Kidney tubule cell (primary cell): Measurements from ENCODE around the gene PANK1.
"Not testable (repeated sequence)": the region's sequence is repeated elsewhere in the genome, so short reads cannot be mapped to it uniquely, and the experiment has no call there.

Source experiments
- DNase-seq: peaks from one replicate; pipeline ENCODE4 v3.0.0-alpha.2; 2018; ENCODE audit warnings: low spot score

The PANK1 gene

GRCh38 chr10:89566992-89567391, 78.0 kb downstream of the PANK1 start:
- no peak for DNase-seq

GRCh38 chr10:89566095-89566950, 78.7 kb downstream of the PANK1 start:
- DNase-seq: no peak

GRCh38 chr10:89565180-89565579, 79.9 kb downstream of the PANK1 start:
- DNase-seq: no peak

DNA sequence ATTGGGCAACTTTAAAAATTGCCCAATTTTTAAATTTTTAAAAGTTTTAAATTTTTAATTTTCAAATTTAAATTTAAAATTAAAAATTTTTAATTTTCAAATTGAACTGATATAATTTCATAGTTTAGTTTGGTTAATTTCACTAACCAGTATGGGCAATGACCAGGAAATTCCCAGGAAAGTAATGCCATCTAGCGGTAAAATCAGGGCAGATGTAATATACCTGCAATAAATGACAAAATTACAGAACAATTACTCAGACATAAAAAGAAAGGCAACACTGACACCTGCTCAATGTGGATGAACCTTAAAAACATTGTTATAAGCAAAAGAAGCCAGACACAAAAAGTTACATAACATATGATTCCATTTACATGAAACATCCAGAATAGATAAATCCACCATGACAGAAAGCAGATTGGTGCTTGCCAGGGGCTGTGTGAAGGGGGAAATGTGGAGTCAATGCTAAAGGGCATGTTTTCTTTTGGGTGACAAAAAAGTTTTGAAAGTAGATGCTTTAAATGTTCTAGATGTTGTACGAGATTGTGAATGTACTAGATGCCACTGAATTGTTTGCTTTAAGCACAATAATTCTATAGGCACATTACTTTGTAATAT, 81.1 kb downstream of the PANK1 start:
- peak; percentile 64 for DNase-seq

- DNase-seq: no peak
Measured at GRCh38 chr10:89563311-89563710, 81.7 kb downstream of the PANK1 start.

GRCh38 chr10:89556600-89556999, 88.4 kb downstream of the PANK1 start:
- DNase-seq: peak; percentile 91

DNA sequence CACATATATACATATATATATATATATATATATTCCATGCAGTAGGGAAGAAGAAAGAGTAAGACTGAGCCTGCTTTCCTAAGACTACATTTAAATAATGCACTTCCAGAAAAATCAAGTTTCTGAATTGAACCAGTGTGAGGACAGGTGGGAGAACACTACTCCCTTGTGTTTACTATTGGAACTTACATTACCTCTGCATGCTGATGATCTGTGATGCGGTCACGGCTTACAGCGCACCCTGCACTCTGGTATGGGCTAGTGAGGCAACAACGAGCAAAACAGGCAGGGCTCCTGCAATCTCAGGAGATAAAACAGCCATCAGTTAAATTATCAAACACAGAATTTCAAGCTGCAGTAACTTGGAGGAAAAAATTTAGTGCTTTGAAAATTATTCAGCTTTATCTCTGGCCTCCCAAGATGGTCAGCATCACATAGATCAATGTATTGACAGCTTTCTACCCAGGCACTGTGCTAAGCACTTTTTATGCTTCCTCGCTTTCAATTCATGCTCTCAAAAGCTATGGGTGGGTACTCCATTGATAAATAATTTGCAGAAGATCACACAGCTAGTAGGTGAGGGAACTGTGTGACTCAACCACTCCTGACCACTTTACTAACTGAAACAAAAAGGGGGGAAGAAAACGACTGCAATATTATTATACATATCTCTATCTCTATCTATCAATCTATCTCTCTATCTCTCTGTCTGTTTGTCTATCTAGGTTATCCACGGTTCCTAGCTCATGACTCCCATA, 89.2 kb downstream of the PANK1 start:
- DNase-seq: peak; percentile 76

- no peak for DNase-seq
Measured at GRCh38 chr10:89554433-89554832, 90.6 kb downstream of the PANK1 start.

DNA sequence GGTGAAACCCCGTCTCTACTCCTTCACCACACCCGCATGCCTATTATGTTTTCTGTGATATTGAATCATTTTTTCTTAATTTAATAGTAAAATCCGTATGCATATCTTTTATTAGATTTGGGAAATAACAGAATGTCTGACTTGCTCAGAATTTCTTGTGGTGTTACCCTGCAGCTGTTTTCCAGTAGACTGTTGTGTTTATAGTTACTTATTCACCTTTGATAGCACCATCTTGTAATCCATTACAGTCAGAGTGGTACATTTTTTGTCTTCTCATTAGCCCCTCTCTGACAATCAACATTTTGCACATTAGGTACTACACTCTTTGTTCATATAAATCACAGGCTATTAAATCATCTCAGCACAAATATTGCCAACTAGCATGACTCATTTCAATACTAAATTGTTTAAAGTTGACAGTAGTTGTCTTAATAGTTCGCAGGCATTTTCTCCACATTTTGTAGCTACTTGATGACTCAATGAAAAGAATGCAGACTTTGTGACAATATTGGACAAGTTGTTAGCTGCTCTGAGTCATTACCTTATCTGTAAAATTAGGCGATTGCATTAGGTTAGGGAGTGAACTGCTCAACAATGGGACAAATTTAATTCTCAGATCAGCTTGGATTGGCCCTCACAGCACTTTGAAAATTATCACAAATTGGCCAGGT, 91.8 kb downstream of the PANK1 start:
- peak; percentile 94 for DNase-seq

DNA sequence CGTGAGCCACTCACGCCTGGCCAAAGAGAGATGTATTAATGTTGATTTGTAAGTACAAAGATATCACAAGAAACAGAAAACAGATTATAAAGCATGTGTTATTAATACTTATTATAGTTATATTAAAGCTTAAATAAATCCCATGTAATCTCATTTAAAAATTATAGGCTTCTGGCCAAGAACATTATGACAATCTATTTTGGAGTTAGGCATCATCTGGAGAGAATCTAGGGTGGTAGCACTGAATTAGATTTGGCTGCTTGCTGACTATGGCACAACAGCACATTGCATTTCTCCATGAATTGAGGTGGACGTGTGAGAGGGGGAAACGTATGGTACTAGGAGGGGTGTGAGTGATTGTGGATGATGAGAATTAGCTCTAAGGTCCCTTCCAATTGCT, 92.8 kb downstream of the PANK1 start:
- no peak for DNase-seq

DNA sequence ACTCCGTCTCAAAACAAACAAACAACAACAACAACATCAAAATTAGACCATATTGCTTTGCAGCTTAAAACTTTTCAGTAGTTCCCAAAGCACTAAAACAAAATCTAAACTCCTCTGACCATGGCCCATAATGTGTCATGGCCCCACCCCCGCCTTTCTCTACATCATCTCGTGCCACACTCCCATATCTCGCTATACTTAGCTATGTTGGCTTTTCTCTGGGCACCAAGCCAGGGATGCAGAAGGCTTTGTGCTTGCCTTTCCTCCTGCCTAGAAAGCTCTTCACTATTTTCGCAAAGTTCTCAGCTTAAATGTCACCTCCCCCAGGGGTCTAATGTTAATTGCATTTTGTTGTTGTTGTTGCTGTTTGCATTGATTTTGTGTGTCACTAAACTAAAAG, 94.5 kb downstream of the PANK1 start:
- DNase-seq: no peak

GRCh38 chr10:89549510-89549909, 95.5 kb downstream of the PANK1 start:
- DNase-seq: no peak

- DNase-seq: no peak
Measured at GRCh38 chr10:89548673-89549072, 96.4 kb downstream of the PANK1 start.

GRCh38 chr10:89547853-89548513, 97.1 kb downstream of the PANK1 start:
- DNase-seq: no peak

- DNase-seq: not testable (repeated sequence)
Measured at GRCh38 chr10:89546651-89547050, 98.4 kb downstream of the PANK1 start.

GRCh38 chr10:89543841-89544240, 101.2 kb downstream of the PANK1 start:
- peak; percentile 43 for DNase-seq

DNA sequence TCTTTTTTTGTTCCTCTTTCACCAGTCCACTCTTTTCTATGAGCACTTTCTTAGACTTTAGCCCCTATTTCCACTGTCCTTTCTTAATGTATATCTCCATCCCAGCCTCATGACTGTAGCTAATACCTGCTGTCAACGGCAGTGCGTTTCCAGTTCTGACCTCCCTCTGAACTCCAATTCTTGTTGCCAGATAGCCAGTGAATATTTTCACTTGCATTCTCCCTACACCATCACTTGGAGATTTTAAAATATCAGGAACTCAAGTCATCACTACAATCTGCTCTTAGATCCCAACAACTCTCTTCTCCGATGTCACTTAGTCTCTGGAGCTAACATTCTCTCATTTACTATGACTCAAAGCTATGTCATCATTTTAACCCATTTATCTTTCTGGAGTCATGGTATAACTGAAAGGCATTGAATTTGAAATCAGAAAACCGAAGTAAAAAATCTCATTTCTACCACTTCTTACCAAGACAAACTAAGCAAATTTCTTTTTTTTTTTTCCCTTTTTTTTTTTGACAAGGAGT, 104.6 kb downstream of the PANK1 start:
- DNase-seq: peak; percentile 48

- DNase-seq: no peak
Measured at GRCh38 chr10:89537364-89537763, 107.7 kb downstream of the PANK1 start.

DNA sequence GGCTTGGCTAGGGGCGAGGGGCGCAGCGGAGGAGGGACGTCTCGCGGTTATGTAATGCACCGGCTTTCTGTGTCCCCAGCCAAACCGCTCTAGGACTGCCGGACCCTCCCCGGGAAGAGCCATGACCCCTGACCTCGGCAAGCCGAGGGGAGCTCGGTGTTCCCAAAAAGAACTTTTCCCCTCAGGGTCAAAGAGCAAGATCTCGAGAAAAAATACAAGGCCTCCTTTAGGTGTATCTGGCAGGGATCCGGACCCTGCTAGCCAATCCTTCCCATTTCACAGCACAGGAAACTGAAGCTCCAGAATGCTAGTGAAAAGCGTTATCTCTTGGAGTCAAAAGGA, 109.1 kb downstream of the PANK1 start:
- no peak for DNase-seq

DNA sequence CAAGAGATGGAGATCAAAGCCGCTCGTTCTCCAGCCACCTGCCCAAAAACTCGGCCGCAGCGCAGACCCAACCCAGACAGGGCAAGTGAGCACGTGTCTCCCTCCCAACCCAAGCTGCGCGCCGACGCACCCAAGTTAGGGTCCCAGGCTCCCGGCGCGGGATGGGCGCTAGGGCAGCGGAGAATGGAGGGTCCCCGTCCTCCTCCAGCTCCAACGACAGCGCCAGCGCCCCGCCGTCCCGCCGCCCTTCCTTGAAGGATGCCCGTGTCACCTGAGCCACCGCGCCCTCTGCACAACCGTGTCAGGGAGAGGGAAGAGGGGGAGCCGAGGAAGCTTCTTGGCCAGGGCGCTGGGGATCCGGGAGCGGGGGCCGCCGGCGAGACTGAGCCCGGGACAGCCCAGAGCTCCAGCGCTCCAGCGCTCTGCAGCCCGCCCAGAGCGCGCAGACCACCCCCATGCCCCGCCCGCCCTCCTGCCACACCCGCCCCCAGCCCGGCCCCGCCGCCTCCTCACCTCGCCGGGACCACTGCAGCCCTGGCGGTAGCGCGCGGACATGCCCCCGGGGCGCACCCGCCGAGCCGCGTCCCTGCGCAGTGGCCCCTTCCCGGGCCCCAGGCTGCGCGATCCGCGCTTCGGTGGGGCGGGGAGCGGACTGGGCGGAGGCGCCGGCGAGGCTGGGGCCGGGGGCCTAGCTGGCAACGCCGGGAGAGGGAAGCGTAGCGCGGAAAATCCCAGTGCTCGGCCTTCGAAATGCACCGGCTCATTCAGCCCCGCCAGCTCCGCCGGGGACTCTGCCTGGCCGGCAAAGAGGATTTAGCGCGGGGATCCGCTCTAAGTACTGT, 109.7 kb downstream of the PANK1 start, which contains the start of gene SLC16A12:
TSS of gene SLC16A12 (minus strand) at position 424 of the 842 bp plus-strand sequence. CDS start 73,016 bp downstream, outside the sequence.
- peak; percentile 29 for DNase-seq

DNA sequence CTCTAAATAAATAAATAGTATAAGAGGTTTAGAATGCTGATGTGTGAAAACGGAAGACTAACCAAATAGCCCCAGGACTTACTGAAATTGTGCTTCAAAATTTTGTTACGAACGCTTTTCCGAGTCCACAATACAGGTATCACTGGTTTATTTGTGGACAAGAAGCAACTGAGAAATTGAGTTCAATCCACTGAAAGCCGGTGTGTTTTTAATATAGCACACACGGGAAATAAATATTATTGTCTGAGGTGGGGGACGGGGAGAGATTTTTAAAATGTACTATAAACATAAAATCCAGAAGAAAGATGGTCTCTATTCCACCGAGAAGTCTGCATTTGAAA, 110.2 kb downstream of the PANK1 start:
- no peak for DNase-seq
